ENCODE results near the gene ITGAD.

Gene ITGAD

GRCh38 chr16:31390504-31391041, 2.6 kb upstream of the ITGAD start:
- H3K27ac Mint-ChIP-seq, result peak overlapping the region in 2 of 3 experiments; percentile 26 to 45
- no peaks in the 10 kb centered on the region for H3K4me1 Mint-ChIP-seq
- H3K4me3 Mint-ChIP-seq, result no peak overlapping the region
- TF ChIP-seq, protein P1, sequence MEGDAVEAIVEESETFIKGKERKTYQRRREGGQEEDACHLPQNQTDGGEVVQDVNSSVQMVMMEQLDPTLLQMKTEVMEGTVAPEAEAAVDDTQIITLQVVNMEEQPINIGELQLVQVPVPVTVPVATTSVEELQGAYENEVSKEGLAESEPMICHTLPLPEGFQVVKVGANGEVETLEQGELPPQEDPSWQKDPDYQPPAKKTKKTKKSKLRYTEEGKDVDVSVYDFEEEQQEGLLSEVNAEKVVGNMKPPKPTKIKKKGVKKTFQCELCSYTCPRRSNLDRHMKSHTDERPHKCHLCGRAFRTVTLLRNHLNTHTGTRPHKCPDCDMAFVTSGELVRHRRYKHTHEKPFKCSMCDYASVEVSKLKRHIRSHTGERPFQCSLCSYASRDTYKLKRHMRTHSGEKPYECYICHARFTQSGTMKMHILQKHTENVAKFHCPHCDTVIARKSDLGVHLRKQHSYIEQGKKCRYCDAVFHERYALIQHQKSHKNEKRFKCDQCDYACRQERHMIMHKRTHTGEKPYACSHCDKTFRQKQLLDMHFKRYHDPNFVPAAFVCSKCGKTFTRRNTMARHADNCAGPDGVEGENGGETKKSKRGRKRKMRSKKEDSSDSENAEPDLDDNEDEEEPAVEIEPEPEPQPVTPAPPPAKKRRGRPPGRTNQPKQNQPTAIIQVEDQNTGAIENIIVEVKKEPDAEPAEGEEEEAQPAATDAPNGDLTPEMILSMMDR (IDR thresholded peaks at IDR 0.05; ENCODE audit: unreplicated experiment in 3 of 3), result no peak
- H3K9me3 Mint-ChIP-seq, result no peaks in the 10 kb centered on the region
- no peaks in the 10 kb centered on the region for H3K36me3 Mint-ChIP-seq (ENCODE audit: low read depth)
- H3K27me3 Mint-ChIP-seq (ENCODE audit: low read depth), result peaks cover 9% of the 10 kb centered on the region

- Mint-ChIP-seq H3K4me1 (no peaks in the 10 kb centered on the region), H3K36me3 (ENCODE audit: low read depth) (no peaks in the 10 kb centered on the region), H3K27ac (no peak overlapping the region), H3K9me3 (peaks cover 2% of the 10 kb centered on the region), H3K27me3 (ENCODE audit: low read depth) (peaks cover 13% of the 10 kb centered on the region), H3K4me3 (no peak overlapping the region)
- TF ChIP-seq, protein P1 (IDR thresholded peaks at IDR 0.05; ENCODE audit: unreplicated experiment in 3 of 3), result no peak
Measured at GRCh38 chr16:31395647-31396046, 2.5 kb downstream of the ITGAD start.

DNA sequence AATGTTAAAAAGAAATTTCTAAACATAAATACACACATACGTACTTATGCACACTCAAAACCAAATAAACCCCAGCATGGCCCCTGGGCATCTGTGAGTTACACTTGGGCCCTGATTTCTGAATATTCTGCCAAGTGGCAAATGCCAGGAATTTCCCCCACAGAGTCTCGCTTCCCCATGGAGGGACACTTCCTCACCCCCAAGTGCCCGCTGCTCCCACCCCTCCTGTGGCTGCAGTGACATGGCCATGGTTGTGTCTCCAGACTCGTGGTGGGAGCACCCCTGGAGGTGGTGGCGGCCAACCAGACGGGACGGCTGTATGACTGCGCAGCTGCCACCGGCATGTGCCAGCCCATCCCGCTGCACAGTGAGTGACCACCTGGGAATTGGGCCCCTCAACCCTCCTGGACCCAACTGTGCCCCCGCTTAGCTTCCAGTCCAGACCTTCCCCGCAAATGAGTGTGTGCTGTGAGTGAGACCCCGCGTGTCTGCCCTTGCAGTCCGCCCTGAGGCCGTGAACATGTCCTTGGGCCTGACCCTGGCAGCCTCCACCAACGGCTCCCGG, 4.0 kb downstream of the ITGAD start:
- Mint-ChIP-seq H3K4me1 (no peaks in the 10 kb centered on the region), H3K9me3 (peaks cover 2% of the 10 kb centered on the region), H3K4me3 (no peak overlapping the region), H3K27ac (no peak overlapping the region), H3K27me3 (ENCODE audit: low read depth) (peaks cover 13% of the 10 kb centered on the region), H3K36me3 (ENCODE audit: low read depth) (no peaks in the 10 kb centered on the region)
- TF ChIP-seq, protein P1 (IDR thresholded peaks at IDR 0.05; ENCODE audit: unreplicated experiment in 3 of 3), result no peak

- Mint-ChIP-seq H3K27me3 (ENCODE audit: low read depth) (peaks cover 13% of the 10 kb centered on the region), H3K4me1 (no peaks in the 10 kb centered on the region), H3K9me3 (peaks cover 2% of the 10 kb centered on the region), H3K4me3 (no peak overlapping the region), H3K36me3 (ENCODE audit: low read depth) (no peaks in the 10 kb centered on the region), H3K27ac (no peak overlapping the region)
- TF ChIP-seq, protein P1 (IDR thresholded peaks at IDR 0.05; ENCODE audit: unreplicated experiment in 3 of 3), result no peak
Measured at GRCh38 chr16:31397701-31398100, 4.6 kb downstream of the ITGAD start.

- peaks cover 13% of the 10 kb centered on the region for H3K27me3 Mint-ChIP-seq (ENCODE audit: low read depth)
- H3K27ac Mint-ChIP-seq, result no peak overlapping the region
- H3K4me3 Mint-ChIP-seq, result no peak overlapping the region
- TF ChIP-seq, protein P1 (IDR thresholded peaks at IDR 0.05; ENCODE audit: unreplicated experiment in 3 of 3), result no peak
- no peaks in the 10 kb centered on the region for H3K4me1 Mint-ChIP-seq
- H3K9me3 Mint-ChIP-seq, result peaks cover 2% of the 10 kb centered on the region
- no peaks in the 10 kb centered on the region for H3K36me3 Mint-ChIP-seq (ENCODE audit: low read depth)
Measured at GRCh38 chr16:31400191-31400590, 7.1 kb downstream of the ITGAD start.

GRCh38 chr16:31401436-31401835, 8.3 kb downstream of the ITGAD start:
- TF ChIP-seq, protein P1 (IDR thresholded peaks at IDR 0.05; ENCODE audit: unreplicated experiment in 3 of 3), result no peak
- Mint-ChIP-seq H3K36me3 (ENCODE audit: low read depth) (no peaks in the 10 kb centered on the region), H3K27me3 (ENCODE audit: low read depth) (peaks cover 13% of the 10 kb centered on the region), H3K27ac (no peak overlapping the region), H3K4me3 (no peak overlapping the region), H3K4me1 (no peaks in the 10 kb centered on the region), H3K9me3 (peaks cover 2% of the 10 kb centered on the region)
